Tibial nerve (tissue), 3 donors: Measurements from ENCODE around the gene CKAP2.

Experiments used
- CTCF ChIP-seq, 5 experiments: fragments of 200-600 bp in 3 of 5; fragments of 450-650 bp in 2 of 5; sonication (generic) in 3 of 5; IDR thresholded peaks; one replicate each; pipeline ENCODE4 v1.5.1; 2016 to 2019; ENCODE audit warnings: antibody characterized with exemption in 5 of 5, mild to moderate bottlenecking in 3 of 5, moderate library complexity in 2 of 5
- POLR2A ChIP-seq, 2 donors: fragments of 450-650 bp; IDR thresholded peaks; one replicate each; pipeline ENCODE4 v1.6.1; 2017; ENCODE audit warnings: antibody characterized with exemption in 2 of 2, mild to moderate bottlenecking in 2 of 2, moderate library complexity in 2 of 2

- TF ChIP-seq CTCF (IDR thresholded peaks at IDR 0.05) (no peak), POLR2A (IDR thresholded peaks at IDR 0.05) (no peak)
These were observed 41.2 kb upstream of the CKAP2 start for GRCh38 chr13:52414051-52414450.
